ENCODE results near the gene SOX6.

SOX6 gene

GRCh38 chr11:16293204-16293681, 63.1 kb downstream of the SOX6 start:
- TF ChIP-seq CTCF (IDR thresholded peaks at IDR 0.05; ENCODE audit: insufficient read depth, missing control alignments) = no peak
- no peak for DNase-seq (ENCODE audit: insufficient read length, low spot score)
- FAIRE-seq = peak; percentile 29

DNA sequence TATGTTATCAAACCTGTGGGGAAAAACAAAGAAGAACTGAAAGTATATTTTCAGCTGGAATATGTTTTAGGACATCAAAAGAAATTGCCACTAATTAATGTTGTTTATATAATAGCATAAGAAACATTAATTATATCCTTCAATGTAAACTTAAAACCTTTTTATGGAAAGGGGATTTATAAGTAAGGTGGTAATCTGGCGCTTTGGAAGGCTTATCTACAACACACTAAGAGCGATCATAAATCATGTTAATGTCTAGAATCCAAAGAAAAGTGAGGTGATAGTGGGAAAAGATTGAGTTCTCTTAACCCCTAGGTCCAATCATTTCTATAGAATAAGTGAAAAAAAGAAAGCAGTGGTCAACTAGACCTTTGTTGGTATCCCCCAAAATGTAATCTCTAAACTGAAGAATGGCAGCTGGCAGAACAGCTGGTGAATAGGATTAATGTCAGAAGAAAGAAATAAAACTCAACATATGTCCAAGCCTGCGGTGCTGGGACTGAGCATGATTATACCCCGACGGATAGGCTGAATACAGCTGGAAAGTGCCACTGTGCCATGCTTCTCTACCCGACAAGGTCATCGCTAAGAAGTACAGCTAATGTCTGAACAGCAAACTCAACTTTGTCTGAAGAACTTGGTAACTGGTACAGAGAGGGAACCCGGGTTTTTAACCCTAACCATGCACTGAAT, 64.0 kb downstream of the SOX6 start:
- FAIRE-seq (peak; percentile 87), DNase-seq (ENCODE audit: insufficient read length, low spot score) (no peak)
- TF ChIP-seq CTCF (IDR thresholded peaks at IDR 0.05; ENCODE audit: insufficient read depth, missing control alignments) = no peak

DNA sequence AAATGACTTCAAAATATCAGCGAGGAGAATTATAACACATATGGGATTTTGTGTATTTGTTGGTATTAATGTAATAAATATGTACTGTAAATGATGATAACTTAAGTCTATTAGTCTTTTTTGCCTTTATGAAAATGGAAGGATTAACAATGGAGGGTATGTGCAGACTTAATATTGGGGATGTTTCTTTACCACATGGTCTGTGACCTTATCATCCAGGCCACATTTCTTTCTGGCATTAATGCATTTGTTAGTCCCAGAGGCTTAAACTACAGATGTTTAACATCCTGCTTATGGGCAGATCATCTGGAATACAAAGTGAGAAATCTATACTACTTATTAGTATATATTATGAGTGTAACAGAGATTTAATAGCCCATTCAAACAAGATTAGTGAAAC, 64.6 kb downstream of the SOX6 start:
- peak; percentile 93 for FAIRE-seq
- no peak for TF ChIP-seq CTCF (IDR thresholded peaks at IDR 0.05; ENCODE audit: insufficient read depth, missing control alignments)
- DNase-seq (ENCODE audit: insufficient read length, low spot score) = no peak

GRCh38 chr11:16289541-16289940, 66.8 kb downstream of the SOX6 start:
- DNase-seq (ENCODE audit: insufficient read length, low spot score) (no peak), FAIRE-seq (no peak)
- no peak for TF ChIP-seq CTCF (IDR thresholded peaks at IDR 0.05; ENCODE audit: insufficient read depth, missing control alignments)

- FAIRE-seq (no peak), DNase-seq (ENCODE audit: insufficient read length, low spot score) (no peak)
- no peak for TF ChIP-seq CTCF (IDR thresholded peaks at IDR 0.05; ENCODE audit: insufficient read depth, missing control alignments)
Measured at GRCh38 chr11:16287630-16288280, 68.6 kb downstream of the SOX6 start.

DNA sequence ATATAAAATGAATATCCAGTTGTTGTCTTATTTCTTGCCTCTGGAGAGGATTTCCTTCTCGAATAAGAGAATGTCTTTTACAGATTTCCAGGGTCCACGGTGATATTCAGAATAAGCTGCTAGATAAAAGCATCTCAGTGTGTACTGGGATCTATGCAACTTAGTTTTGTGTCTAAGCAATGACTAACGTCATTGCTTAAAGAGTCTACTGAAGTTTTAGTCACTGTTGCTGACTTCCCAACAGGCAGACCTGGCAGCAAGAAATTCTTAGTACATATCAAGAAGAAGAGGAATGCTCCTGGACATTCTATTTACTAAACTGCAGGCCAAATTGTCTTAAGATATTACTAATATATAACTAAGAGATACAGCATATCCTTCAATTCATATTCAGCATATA, 70.3 kb downstream of the SOX6 start:
- FAIRE-seq (no peak), DNase-seq (ENCODE audit: insufficient read length, low spot score) (no peak)
- no peak for TF ChIP-seq CTCF (IDR thresholded peaks at IDR 0.05; ENCODE audit: insufficient read depth, missing control alignments)

- DNase-seq (ENCODE audit: insufficient read length, low spot score) (no peak), FAIRE-seq (no peak)
- TF ChIP-seq CTCF (IDR thresholded peaks at IDR 0.05; ENCODE audit: insufficient read depth, missing control alignments) = no peak
Measured at GRCh38 chr11:16280256-16280682, 76.1 kb downstream of the SOX6 start.
